Activated naive CD4-positive, alpha-beta T cell treated with anti-CD3 and anti-CD28 coated beads, Interleukin-2, amount 50 U/mL, for 16 hours (primary cell): ENCODE results near the gene KRTAP1-3.
"Not testable (repeated sequence)": the region's sequence is repeated elsewhere in the genome, so short reads cannot be mapped to it uniquely, and the experiment has no call there.

Source experiments
- DNase-seq: peaks from one replicate; pipeline ENCODE4 v3.0.0-alpha.2; 2020

Gene KRTAP1-3

DNA sequence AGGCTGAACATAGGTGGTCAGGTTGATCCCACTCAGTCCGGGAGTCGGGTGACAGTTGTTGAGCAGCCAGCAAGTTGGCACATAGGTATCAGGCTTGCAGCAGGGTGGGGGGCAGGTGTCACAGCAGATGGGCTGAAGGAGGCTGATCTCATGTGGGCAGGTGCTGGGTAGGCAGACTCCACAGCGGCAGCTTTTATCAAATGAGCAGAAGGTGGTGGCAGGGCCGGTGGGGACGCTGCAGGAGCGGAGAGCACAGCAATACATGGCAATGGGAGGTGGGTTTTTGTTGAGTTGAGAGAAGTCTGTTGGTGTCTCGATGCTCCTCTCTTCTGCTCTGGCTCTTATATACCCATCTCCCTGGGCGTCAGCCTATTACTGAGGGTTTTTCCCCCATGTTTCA, 25.9 kb downstream of the KRTAP1-3 start, which contains the start of gene KRTAP3-1:
KRTAP3-1 (minus strand) TSS at position 318 of the 400 bp plus-strand sequence; CDS start at position 264, 54 bp downstream.
- no peak for DNase-seq

DNA sequence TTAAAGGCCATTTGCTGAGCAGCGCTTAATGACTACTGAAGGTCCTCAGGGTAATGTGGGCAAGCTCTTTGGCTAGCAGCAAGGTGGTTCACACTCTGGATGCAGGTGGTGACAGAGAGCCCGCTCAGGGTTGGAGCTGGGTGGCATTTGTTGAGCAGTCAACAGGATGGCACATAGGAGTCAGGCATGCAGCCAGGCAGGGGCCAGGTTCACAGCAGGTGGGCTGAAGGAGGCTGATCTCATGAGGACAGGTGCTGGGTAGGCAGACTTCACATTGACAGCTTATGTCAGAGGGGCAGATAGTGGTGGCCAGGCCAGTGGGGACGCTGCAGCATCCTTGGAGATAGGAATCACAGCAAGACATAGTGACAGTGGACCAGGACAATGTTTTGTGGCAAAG, 30.3 kb downstream of the KRTAP1-3 start:
- no peak for DNase-seq

DNA sequence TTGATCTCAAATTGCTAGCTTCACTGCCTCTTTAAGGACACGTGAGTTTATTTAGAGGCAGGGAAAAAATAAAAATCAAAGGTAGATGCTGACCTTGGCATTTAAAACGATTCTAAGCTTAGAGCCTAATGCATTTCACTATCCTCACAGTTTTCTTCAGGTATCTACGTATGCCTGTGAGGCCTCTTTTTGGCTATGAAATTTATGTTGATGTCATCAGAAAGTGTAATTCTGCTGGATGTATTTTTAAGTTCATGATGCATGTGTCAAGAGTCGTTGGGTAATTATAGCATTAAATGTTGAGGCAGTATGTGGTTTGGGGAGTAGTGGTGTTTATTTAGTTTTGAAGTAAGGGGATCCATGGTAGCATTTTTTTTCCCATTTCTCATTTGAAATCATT, 30.7 kb downstream of the KRTAP1-3 start:
- no peak for DNase-seq

DNA sequence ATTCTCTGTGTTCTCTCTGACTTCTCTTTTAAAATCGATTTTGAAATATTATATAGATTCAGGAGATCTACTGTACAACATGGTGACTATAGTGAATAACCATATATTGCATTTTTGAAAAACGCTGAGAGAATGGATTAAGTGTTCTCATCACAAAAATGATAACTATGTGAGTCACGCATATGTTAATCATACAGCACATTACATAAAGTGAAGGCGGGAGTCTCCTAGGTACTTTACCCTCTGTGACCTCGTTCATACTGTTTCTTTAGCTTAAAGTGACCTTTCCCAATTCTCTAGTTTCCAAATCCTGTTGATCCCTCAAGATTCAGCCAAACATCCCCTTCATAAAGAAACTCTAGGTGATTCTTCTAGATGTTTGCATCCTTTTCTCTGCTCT, 31.9 kb downstream of the KRTAP1-3 start:
- DNase-seq = no peak

DNA sequence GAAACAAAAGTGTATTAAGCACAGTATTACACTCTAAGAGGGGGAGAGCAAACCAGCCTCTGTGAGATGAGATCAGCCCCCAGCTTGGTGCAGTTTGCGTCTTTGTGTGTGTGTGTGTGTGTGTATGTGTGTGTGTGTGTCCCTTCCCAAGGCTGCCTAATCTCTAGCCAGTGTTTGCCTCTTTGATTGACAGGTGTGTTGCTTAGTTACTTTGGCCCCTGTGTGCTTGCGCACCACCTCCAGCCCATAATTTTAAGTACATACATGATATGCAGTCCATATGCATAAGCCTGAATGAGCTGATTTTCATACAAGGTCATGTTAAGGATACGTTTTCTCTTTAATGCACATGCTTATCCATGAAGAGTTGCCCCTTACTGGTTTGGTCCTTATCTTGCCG, 32.9 kb downstream of the KRTAP1-3 start:
- no peak for DNase-seq

DNA sequence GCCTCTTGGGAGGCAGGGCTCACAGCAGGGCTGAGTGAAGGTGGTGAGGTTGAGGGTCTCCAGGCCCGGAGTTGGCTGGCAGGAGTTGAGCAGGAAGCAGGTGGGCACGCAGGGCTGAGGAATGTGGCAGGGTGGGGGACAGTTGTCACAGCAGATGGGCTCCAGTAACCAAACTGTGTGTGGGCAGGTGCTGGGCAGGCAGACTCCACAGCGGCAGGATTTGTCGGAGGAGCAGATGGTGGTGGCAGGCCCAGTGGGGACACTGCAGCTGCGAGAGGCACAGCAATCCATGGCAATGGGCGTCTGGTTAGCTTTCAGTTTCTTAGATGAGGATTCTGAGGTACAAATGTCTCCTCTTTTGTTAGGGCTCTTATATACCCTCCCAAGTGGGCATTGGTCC, 35.1 kb downstream of the KRTAP1-3 start, which contains the start of gene KRTAP3-2:
KRTAP3-2 (minus strand) TSS at position 344 of the 400 bp plus-strand sequence; CDS start at position 291, 53 bp downstream.
- DNase-seq = not testable (repeated sequence)

DNA sequence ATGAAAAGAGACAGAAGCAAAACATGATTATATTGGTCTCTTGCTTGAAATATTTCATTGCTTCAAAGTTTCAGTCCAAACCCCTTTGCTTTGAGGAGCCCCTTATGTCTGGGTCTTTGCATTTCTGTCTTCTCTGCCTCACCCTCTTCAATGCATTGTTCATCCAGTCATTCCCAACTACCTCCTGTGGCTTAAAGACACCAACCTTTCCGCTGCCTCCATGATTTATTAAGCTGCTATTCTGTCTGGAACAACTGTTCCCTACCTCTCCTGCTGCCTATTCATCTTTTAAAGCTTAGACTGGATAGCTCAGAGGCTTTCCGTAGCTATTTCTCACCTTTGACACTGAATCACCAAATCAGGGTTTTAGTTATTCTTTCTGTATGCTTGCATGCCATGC, 37.3 kb downstream of the KRTAP1-3 start:
- no peak for DNase-seq

DNA sequence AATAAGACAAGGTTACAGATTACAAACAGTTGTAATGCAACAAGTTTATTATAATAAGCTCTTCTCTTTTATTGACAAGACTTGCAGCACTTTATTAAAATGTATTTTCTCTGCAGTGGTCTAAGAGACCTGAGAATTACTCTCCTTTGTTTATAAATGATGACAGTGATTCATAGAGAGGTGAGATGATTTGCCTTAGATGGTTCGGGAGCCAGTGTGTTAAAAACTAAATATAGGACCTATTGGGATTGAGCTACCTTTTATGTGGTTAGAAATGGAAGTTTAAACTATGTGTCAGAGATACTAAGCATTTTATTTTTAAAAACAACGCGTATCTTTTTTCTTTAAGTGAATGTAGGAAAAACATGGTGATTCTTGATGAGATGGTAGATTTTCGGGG, 37.8 kb downstream of the KRTAP1-3 start:
- no peak for DNase-seq

DNA sequence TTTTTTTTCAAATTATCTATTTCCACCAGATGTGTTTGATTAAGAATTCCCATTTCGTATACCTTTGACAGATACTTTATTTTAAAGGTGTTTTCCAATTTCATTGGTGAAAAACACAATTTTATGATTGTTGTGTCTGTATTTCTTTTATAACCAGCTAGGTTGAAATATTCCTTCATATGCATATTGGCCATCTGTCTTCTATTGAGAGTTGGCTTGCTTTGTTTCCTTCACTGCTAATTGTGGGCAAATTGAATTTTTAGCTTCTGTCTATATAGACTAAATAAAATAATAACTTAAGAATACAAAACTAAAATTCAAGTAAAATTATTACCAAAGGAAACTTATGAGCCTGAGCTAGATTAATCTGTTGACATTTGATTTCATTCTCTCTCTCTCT, 39.6 kb downstream of the KRTAP1-3 start:
- DNase-seq = no peak

DNA sequence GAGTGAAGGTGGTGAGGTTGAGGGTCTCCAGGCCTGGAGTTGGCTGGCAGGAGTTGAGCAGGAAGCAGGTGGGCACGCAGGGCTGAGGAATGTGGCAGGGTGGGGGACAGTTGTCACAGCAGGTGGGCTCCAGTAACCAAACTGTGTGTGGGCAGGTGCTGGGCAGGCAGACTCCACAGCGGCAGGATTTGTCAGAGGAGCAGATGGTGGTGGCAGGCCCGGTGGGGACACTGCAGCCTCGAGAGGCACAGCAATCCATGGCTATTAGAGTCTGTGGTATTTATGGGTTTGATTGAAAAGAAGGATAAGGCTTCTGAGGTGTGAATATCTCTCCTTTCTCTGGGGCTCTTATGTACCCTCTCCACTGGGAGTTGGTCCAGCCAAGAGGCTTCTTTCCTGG, 40.8 kb downstream of the KRTAP1-3 start, which contains the start of gene KRTAP3-3:
KRTAP3-3 (minus strand) TSS at position 326 of the 400 bp plus-strand sequence; CDS start at position 259, 67 bp downstream.
- DNase-seq = no peak

DNA sequence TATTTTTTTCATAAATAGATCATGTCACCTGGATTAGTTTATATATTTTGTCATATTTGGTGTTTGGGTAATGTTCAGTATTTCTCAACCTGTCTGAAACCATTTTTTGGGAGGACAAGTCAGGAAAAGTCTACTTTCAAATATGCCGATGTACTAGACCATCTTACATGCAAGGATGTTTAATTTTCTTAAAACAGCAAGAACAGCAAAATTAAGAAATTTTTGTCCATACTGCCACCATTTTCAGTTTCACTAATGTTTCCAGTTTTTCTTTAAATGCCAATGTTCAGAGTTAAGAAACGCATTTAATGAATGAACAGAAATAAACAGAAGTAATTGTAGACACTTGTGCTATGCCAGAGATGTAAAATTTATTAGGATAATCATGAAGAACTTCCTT, 41.6 kb downstream of the KRTAP1-3 start:
- no peak for DNase-seq

DNA sequence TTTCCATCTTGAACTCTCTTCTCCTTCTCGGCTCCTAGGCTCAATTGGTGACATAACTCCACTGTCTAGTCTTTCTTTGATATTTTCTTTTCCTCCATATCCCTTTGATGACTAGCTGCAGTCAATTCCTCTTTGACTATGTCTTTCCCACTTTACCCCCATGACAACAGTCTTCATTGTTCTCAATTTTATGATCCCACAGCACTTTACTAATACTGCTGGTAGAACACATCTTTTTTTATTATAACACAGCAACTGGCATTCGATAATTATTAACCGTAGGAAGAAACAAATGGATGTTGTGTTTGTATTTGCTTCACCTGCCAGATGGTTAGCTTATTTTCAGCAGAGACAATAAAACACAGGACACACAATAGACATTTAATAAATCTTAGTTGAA, 42.0 kb downstream of the KRTAP1-3 start:
- no peak for DNase-seq

DNA sequence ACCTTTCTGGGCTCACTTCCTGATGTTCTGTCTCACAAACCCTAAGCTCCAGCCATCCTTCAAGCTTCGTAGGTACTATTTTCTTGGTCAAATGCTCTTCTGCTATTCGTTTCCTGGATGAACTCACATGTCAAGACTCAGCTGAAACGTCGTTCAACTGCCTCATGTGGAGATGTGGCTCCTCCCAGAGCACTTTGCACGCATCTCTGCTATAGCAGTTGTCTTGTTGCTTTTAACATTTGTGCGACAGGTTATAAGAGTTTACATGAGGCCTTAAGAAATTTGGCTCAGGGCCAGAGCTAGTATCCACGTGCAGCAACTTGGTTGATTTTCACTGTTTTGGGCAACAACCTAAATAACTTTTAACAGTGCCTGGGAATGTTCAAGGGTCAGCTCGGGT, 47.8 kb downstream of the KRTAP1-3 start:
- no peak for DNase-seq

DNA sequence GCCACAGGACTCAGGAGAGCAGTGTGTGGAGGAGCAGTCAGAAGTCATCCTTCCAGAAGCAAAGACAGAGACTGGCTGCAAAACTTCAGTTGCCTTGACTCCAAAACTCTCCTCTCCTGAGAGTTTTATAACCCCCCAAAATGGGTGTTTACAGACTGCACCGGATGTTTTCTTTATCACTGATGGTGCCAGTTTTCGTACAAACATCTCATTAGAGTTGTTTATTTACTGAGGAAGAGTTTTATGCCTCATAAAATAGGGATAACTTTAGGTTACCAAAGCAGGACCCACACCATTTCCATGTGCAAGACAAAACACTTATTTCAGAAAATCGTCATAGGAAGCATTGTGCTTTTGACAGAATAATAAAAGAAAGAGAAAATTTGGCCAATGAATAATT, 50.4 kb downstream of the KRTAP1-3 start, which contains the start of gene KRT40:
KRT40 (minus strand) TSS at position 101 of the 400 bp plus-strand sequence; CDS start at position 48, 53 bp downstream.
- no peak for DNase-seq
